ENCODE data around the gene POLR2J.

DNA sequence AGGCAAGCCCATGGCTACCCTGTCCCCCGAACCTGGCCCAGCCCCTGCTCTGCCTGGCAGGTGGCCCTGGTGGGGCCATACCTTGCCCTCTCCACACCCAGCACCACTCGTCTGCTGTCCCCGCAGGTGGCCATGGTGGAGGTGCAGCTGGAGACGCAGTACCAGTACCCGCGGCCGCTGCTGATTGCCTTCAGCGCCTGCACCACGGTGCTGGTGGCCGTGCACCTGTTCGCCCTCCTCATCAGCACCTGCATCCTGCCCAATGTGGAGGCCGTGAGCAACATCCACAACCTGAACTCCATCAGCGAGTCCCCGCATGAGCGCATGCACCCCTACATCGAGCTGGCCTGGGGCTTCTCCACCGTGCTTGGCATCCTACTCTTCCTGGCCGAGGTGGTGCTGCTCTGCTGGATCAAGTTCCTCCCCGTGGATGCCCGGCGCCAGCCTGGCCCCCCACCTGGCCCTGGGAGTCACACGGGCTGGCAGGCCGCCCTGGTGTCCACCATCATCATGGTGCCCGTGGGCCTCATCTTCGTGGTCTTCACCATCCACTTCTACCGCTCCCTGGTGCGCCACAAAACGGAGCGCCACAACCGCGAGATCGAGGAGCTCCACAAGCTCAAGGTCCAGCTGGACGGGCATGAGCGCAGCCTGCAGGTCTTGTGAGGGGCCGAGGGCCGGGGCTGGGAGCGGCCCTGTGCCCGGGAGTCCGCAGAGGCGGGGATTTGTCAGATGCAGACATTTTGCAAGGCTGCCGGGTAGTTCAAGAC, 32.1 kb downstream of the POLR2J start:
- TF ChIP-seq, protein P1, sequence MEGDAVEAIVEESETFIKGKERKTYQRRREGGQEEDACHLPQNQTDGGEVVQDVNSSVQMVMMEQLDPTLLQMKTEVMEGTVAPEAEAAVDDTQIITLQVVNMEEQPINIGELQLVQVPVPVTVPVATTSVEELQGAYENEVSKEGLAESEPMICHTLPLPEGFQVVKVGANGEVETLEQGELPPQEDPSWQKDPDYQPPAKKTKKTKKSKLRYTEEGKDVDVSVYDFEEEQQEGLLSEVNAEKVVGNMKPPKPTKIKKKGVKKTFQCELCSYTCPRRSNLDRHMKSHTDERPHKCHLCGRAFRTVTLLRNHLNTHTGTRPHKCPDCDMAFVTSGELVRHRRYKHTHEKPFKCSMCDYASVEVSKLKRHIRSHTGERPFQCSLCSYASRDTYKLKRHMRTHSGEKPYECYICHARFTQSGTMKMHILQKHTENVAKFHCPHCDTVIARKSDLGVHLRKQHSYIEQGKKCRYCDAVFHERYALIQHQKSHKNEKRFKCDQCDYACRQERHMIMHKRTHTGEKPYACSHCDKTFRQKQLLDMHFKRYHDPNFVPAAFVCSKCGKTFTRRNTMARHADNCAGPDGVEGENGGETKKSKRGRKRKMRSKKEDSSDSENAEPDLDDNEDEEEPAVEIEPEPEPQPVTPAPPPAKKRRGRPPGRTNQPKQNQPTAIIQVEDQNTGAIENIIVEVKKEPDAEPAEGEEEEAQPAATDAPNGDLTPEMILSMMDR (IDR thresholded peaks at IDR 0.05) = no peak
- TF ChIP-seq POLR2A (IDR thresholded peaks at IDR 0.05) = no peak
